K562 (cell line): ENCODE results near the gene KLK13. TPM values are rescaled to one million over a fixed set of nuclear protein-coding genes. Genes with fewer than 3 reads are reported as not detected.
A peak's percentile ranks its signal among the peaks of the same experiment; 100 is the strongest.

Experiments used
- ATAC-seq: fragments of 200-7000 bp; cut with Tn5 transposase; 3 replicates; pipeline ENCODE4 v1.9.1; 2020; ENCODE audit warnings: moderate library complexity
- BruUV-seq: library from RNA; stranded (reverse); fragments of 400-500 nt; replicated peaks from 2 replicates; lab custom pipeline; 2021; lab: Mats Ljungman, UMichigan
- CTCF ChIA-PET: fragments of 300-600 bp; formaldehyde crosslinking; extraction: SDS; loops from one replicate; lab custom pipeline; 2021; ENCODE audit warnings: low intra/inter-chr PET ratio; lab: Yijun Ruan, JAX
- POLR2A ChIA-PET: fragments of 300-600, 350-650 bp; sonication (Branson Sonifier 250); formaldehyde crosslinking; extraction: SDS; loops from one replicate; lab custom pipeline; 2021; ENCODE audit warnings: antibody characterized with exemption, inconsistent platforms; lab: Yijun Ruan, JAX
- DNase-seq, 4 experiments: peaks; one replicate each; pipeline versions ENCODE4 v3.0.0 to v3.0.0-alpha.2; 2011 to 2018; ENCODE audit warnings: low spot score in 3 of 4, mixed read lengths in 3 of 4; ENCODE audit errors: extremely low read depth in 1 of 4
- FAIRE-seq: peaks from 2 replicates; lab custom pipeline; 2011; peaks lifted over from hg19 to GRCh38; lab: Jason Lieb, UNC
- H2AFZ ChIP-seq: 2 replicates; pipeline ENCODE4 v1.6.0; 2011; ENCODE audit warnings: low read depth, low read length, control low read depth, inconsistent platforms
- H3K27ac ChIP-seq: fragments of 200-600 bp; 3 replicates; pipeline ENCODE4 v1.8.0; 2011; ENCODE audit warnings: low read depth, mild to moderate bottlenecking, control low read depth, inconsistent platforms, low read length, moderate library complexity, mixed read lengths; ENCODE audit errors: extremely low read depth
- H3K27me3 ChIP-seq, 2 experiments: fragments of 300-600 bp in 1 of 2; 2 replicates in 1 of 2; 3 replicates in 1 of 2; pipeline versions ENCODE4 v1.6.0 to v1.8.0; 2011; ENCODE audit warnings: inconsistent platforms in 2 of 2, low read length in 2 of 2, mild to moderate bottlenecking in 1 of 2, mixed read lengths in 1 of 2, moderate library complexity in 1 of 2; ENCODE audit not compliant: control insufficient read depth in 2 of 2, insufficient read depth in 2 of 2
- H3K36me3 ChIP-seq: fragments of 300-600 bp; 3 replicates; pipeline ENCODE4 v1.8.0; 2011; ENCODE audit warnings: mild to moderate bottlenecking, low read length, inconsistent platforms; ENCODE audit not compliant: control insufficient read depth, insufficient read depth
- H3K4me1 ChIP-seq, 2 experiments: fragments of 200-600 bp in 1 of 2; replicated peaks in 1 of 2; 2 replicates in 1 of 2; 3 replicates in 1 of 2; pipeline versions ENCODE4 v1.5.1 to v1.8.0; 2011; ENCODE audit warnings: inconsistent platforms in 2 of 2, low read length in 2 of 2, mild to moderate bottlenecking in 1 of 2, mixed read lengths in 1 of 2, moderate library complexity in 1 of 2; ENCODE audit not compliant: control insufficient read depth in 2 of 2, insufficient read depth in 2 of 2
- H3K4me2 ChIP-seq: 2 replicates; pipeline ENCODE4 v1.6.1; 2011; ENCODE audit warnings: low read length, control low read depth, inconsistent platforms, mixed read lengths; ENCODE audit not compliant: insufficient read depth
- H3K4me3 ChIP-seq: fragments of 200-600 bp; sonication (generic), shearing (Covaris generic); 2 replicates; pipeline ENCODE4 v1.5.1; 2016; ENCODE audit warnings: control low read depth, inconsistent platforms
- H3K79me2 ChIP-seq: fragments of 200-600 bp; 3 replicates; pipeline ENCODE4 v1.8.0; 2011; ENCODE audit warnings: low read length, inconsistent platforms; ENCODE audit not compliant: control insufficient read depth, insufficient read depth
- H3K9ac ChIP-seq, 2 experiments: 2 replicates each; pipeline versions ENCODE4 v1.6.0 to v1.6.1; 2011; ENCODE audit warnings: low read depth in 2 of 2, low read length in 2 of 2, control low read depth in 1 of 2, inconsistent platforms in 1 of 2, mild to moderate bottlenecking in 1 of 2, mixed read lengths in 1 of 2; ENCODE audit not compliant: insufficient read depth in 1 of 2
- H3K9me1 ChIP-seq: one replicate; pipeline ENCODE4 v1.6.0; 2011; ENCODE audit warnings: inconsistent platforms, mild to moderate bottlenecking, low read length, moderate library complexity; ENCODE audit not compliant: control insufficient read depth, insufficient read depth
- H3K9me3 ChIP-seq: replicated peaks from 2 replicates; pipeline ENCODE4 v1.5.1; 2011; ENCODE audit warnings: low read depth, low read length, inconsistent platforms; ENCODE audit not compliant: control insufficient read depth, insufficient read depth
- H4K20me1 ChIP-seq: replicated peaks from 2 replicates; pipeline ENCODE4 v1.6.1; 2011; ENCODE audit warnings: low read length, inconsistent platforms, mixed read lengths; ENCODE audit not compliant: control insufficient read depth, insufficient read depth
- ATF2 ChIP-seq: sonication (generic); formaldehyde crosslinking; IDR thresholded peaks from 2 replicates; pipeline ENCODE4 v1.8.1; 2022; ENCODE audit warnings: missing genetic modification reagents
- HIVEP1 ChIP-seq: fragments of 250-450 bp; sonication (Bioruptor Pico); IDR thresholded peaks from 2 replicates; pipeline ENCODE4 v1.4.0; 2020; ENCODE audit warnings: mild to moderate bottlenecking
- KDM4B ChIP-seq, 2 experiments: fragments of 450-650 bp in 1 of 2; sonication (generic) in 1 of 2; IDR thresholded peaks; 2 replicates each; pipeline ENCODE4 v1.6.1; 2016 to 2017; ENCODE audit warnings: borderline replicate concordance in 2 of 2, antibody characterized with exemption in 1 of 2, low read depth in 1 of 2, mild to moderate bottlenecking in 1 of 2
- MCM3 ChIP-seq: fragments of 450-650 bp; IDR thresholded peaks from 2 replicates; pipeline ENCODE4 v1.6.1; 2016
- MYNN ChIP-seq, 2 experiments: sonication (generic); formaldehyde crosslinking in 1 of 2; IDR thresholded peaks; 2 replicates each; pipeline versions ENCODE4 v1.5.0 to v1.6.1; 2016 to 2020; ENCODE audit warnings: antibody characterized with exemption in 1 of 2, missing genetic modification reagents in 1 of 2
- NFIC ChIP-seq: fragments of 450-650 bp; IDR thresholded peaks from 2 replicates; pipeline ENCODE4 v1.6.1; 2017; ENCODE audit warnings: mild to moderate bottlenecking, inconsistent platforms
- NFIX ChIP-seq: fragments of 250-450 bp; sonication (Bioruptor Pico); IDR thresholded peaks from 2 replicates; pipeline ENCODE4 v1.4.0; 2020; ENCODE audit warnings: low read depth, mild to moderate bottlenecking, moderate library complexity
- PCBP2 ChIP-seq: fragments of 200-400 bp; formaldehyde crosslinking; IDR thresholded peaks from 2 replicates; pipeline ENCODE4 v1.6.1; 2018; ENCODE audit warnings: low read length, low read depth, mild to moderate bottlenecking, moderate library complexity; ENCODE audit not compliant: poor library complexity, severe bottlenecking
- ZNF41 ChIP-seq: fragments of 250-450 bp; sonication (Bioruptor Pico); conservative IDR thresholded peaks from 2 replicates; pipeline ENCODE4 v1.4.0; 2020; ENCODE audit warnings: mild to moderate bottlenecking
- ZNF561 ChIP-seq: fragments of 450-650 bp; formaldehyde crosslinking; conservative IDR thresholded peaks from 2 replicates; pipeline ENCODE4 v1.4.0; 2020; ENCODE audit warnings: mild to moderate bottlenecking, moderate library complexity
- ZNF740 ChIP-seq, 3 experiments: fragments of 200-800 bp in 1 of 3; sonication (Bioruptor generic) in 1 of 3; sonication (generic) in 1 of 3; formaldehyde crosslinking in 1 of 3; IDR thresholded peaks; 2 replicates each; pipeline versions ENCODE4 v1.6.1 to v1.8.0; 2016 to 2022; ENCODE audit warnings: mild to moderate bottlenecking in 2 of 3, missing compliant biosample characterization in 2 of 3, missing genetic modification characterization in 2 of 3, missing genetic modification reagents in 1 of 3
- WGBS: fragments of 100-300 bp; shearing (Covaris generic); methylation state at CpG from one replicate; pipeline ENCODE4 v1.1.6; 2016; ENCODE audit warnings: low coverage, mixed read lengths; ENCODE audit not compliant: insufficient coverage; ENCODE audit errors: missing lambda C conversion rate; 5-methylcytosine and 5-hydroxymethylcytosine counted together
- in situ Hi-C: fragments of 300-500 bp; cut with MboI; formaldehyde crosslinking; loops from 4 replicates; pipeline ENCODE4 v1.15.0; 2018; ENCODE audit warnings: inconsistent platforms, mixed read lengths
- intact Hi-C: fragments of 100-400 bp; cut with micrococcal nuclease; formaldehyde crosslinking; loops from 2 replicates; pipeline ENCODE4 v1.14.2; 2022
- polyA plus RNA-seq, 8 experiments: library from polyadenylated mRNA; depleted of rRNA in 4 of 8; stranded (reverse) in 5 of 8; unstranded in 3 of 8; fragments of >200 nt; fragmentation: Nextera tagmentation in 2 of 8; fragmentation: Illumina TruSeq in 1 of 8; extraction: Ambion mirVana in 2 of 8; extraction: Trizol in 1 of 8; gene quantifications; 2 replicates each; pipeline versions ENCODE4 v1.2.1 to v1.2.3, GENCODE V29; 2011 to 2014; ENCODE audit warnings: inconsistent platforms in 1 of 8, missing spikeins in 1 of 8
- total RNA-seq, 7 experiments: library from RNA; depleted of rRNA in 6 of 7; stranded (reverse); fragments of >200 nt in 6 of 7; fragmentation: Illumina TruSeq in 2 of 7; extraction: Trizol in 2 of 7; gene quantifications; 2 replicates each; pipeline versions ENCODE4 v1.2.1 to v1.2.3, GENCODE V29; 2011 to 2021; ENCODE audit warnings: low replicate concordance in 1 of 7

Gene KLK13
- total and polyA plus RNA-seq, 9 of the 15 experiments (the other 6 are each of a cell fraction or from before 2014, with no cell fraction given), result 0.72 to 9.0 (median 2.3) TPM

- no peak for TF ChIP-seq ZNF740 (CRISPR knock-in tag; IDR thresholded peaks at IDR 0.05)
- no peak for TF ChIP-seq ZNF740 (tag; IDR thresholded peaks at IDR 0.05)
- no peak for TF ChIP-seq ZNF41
Measured at GRCh38 chr19:51081476-51081875, 16.6 kb upstream of the KLK13 start (continued).

GRCh38 chr19:51079481-51080110 is 14.7 kb upstream of the KLK13 start:
- 20% methylated on average over 27 of the region's 27 CpGs for WGBS
- ATAC-seq, result no peak
- Histone ChIP-seq H2AFZ (no peak overlapping the region), H3K4me3 (no peak overlapping the region), H3K27me3 (peaks cover 16 to 67% of the 10 kb centered on the region in 2 experiments; a peak in 4 of 5 replicates), H3K9me1 (no peaks in the 10 kb centered on the region), H3K79me2 (no peaks in the 10 kb centered on the region), H3K9ac (no peak overlapping the region), H3K4me2 (no peak overlapping the region)
- FAIRE-seq, result no peak
- no peak for DNase-seq
- TF ChIP-seq ATF2 (CRISPR knock-in tag) (no peak), KDM4B (IDR thresholded peaks at IDR 0.05; ENCODE audit: borderline replicate concordance in 2 of 2, low read depth in 1 of 2) (no peak), NFIX (peak; percentile 66), ZNF561 (CRISPR knock-in tag) (no peak), PCBP2 (no peak), NFIC (peak; percentile 96), HIVEP1 (CRISPR knock-in tag) (no peak), MYNN (IDR thresholded peaks at IDR 0.05) (no peak), MYNN (CRISPR knock-in tag; IDR thresholded peaks at IDR 0.05) (no peak), MCM3 (no peak)
- TF ChIP-seq, all 486 proteins: peak for 2
- CTCF ChIA-PET, result no interaction called here
- intact Hi-C loops, result no loop called here
- Histone ChIP-seq H4K20me1 (no peaks in the 10 kb centered on the region; the same call in 1 of the 2 replicates), H3K36me3 (no peaks in the 10 kb centered on the region), H3K4me1 (peaks cover 0 to 7% of the 10 kb centered on the region in 2 experiments; a peak in 2 of 5 replicates), H3K27ac (no peak overlapping the region), H3K9me3 (no peaks in the 10 kb centered on the region)
- POLR2A ChIA-PET, result interaction anchor here (0.6 kb wide), 1 partner anchor 272 kb away, joined by 3 read pairs; no protein-coding TSS in a partner anchor
- no TSS peak for BruUV-seq
- in situ Hi-C loops, result no loop called here
